Measurements from ENCODE around the gene CADPS2. TPM values are rescaled to one million over a fixed set of nuclear protein-coding genes. Genes with fewer than 3 reads are reported as not detected.

The CADPS2 gene
- total and polyA plus RNA-seq, 2 of the 8 experiments (the other 6 are each of a cell fraction or from before 2014, with no cell fraction given), result 8.9 to 22.3 TPM

DNA sequence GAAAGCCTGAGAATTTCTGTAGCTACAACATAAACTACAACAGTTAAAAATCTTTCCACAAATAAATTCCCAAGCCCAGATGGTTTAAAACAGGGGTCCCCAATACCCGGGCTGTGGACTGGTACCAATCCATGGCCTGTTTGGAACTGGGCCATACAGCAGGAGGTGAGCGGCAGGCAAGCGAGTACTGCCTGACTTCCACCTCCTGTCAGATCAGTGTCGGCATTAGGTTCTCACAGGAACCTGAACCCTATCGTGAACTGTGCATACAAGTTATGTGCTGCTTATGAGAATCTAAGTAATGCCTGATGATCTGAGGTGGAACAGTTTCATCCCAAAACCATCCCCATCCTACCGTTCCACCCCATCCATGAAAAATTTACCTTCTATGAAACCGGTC lies 421.0 kb downstream of the CADPS2 start:
- Histone ChIP-seq H3K4me1 (replicated peaks in 1 of 4; ENCODE audit: control insufficient read depth in 3 of 4, insufficient read depth in 4 of 4, low read length in 3 of 4) (peaks cover 2 to 14% (median 3%) of the 10 kb centered on the region in 4 experiments; a peak in 4 of 7 replicates), H2BK120ac (replicated peaks; ENCODE audit: low read depth, low read length) (no peak overlapping the region), H3K23me2 (ENCODE audit: low read depth, low read length) (no peaks in the 10 kb centered on the region), H3K23ac (ENCODE audit: insufficient read length) (no peak overlapping the region), H3K36me3 (ENCODE audit: control insufficient read depth in 2 of 4, insufficient read depth in 4 of 4, low read length in 3 of 4) (no peaks in the 10 kb centered on the region), H4K8ac (ENCODE audit: extremely low read depth, insufficient read depth, low read length) (no peak overlapping the region), H2BK5ac (ENCODE audit: low read depth, low read length) (no peak overlapping the region), H3K9me3 (ENCODE audit: insufficient read depth in 2 of 2, low read depth in 1 of 2, low read length in 1 of 2) (no peaks in the 10 kb centered on the region), H3K9ac (replicated peaks in 1 of 4; ENCODE audit: extremely low read depth in 1 of 4, low read depth in 3 of 4, low read length in 3 of 4) (no peak overlapping the region), H3K79me2 (ENCODE audit: control insufficient read depth in 1 of 2, insufficient read depth in 2 of 2, low read length in 2 of 2) (no peaks in the 10 kb centered on the region), H2BK12ac (ENCODE audit: low read depth, low read length) (no peak overlapping the region; the same call in 1 of the 2 replicates), H4K5ac (ENCODE audit: insufficient read length, low read depth, low read length) (no peak overlapping the region), H3K27me3 (replicated peaks in 1 of 4; ENCODE audit: control insufficient read depth in 3 of 4, extremely low read depth in 1 of 4, insufficient read depth in 3 of 4, low read length in 3 of 4) (peaks cover 0 to under 1% (median 0%) of the 10 kb centered on the region in 4 experiments; a peak in 1 of 7 replicates), H3K4ac (replicated peaks; ENCODE audit: insufficient read length, low read depth, low read length) (no peak overlapping the region), H4K91ac (replicated peaks; ENCODE audit: insufficient read length, low read length) (no peak overlapping the region), H3K27ac (ENCODE audit: low read depth, low read length) (no peak overlapping the region), H2BK20ac (ENCODE audit: low read length) (no peak overlapping the region), H3K14ac (ENCODE audit: insufficient read length) (no peak overlapping the region), H3K18ac (ENCODE audit: extremely low read depth, low read length) (no peak overlapping the region), H2BK15ac (ENCODE audit: low read length) (no peak overlapping the region), H4K20me1 (replicated peaks in 1 of 2; ENCODE audit: control insufficient read depth in 1 of 2, insufficient read depth in 2 of 2, low read length in 2 of 2) (no peaks in the 10 kb centered on the region), H2AFZ (ENCODE audit: low read length) (no peak overlapping the region), H3K4me2 (ENCODE audit: insufficient read depth in 1 of 2, low read depth in 2 of 2, low read length in 2 of 2) (no peak overlapping the region), H3K79me1 (ENCODE audit: low read depth, low read length) (no peaks in the 10 kb centered on the region), H2AK5ac (ENCODE audit: low read depth, low read length) (no peak overlapping the region), H3K4me3 (ENCODE audit: extremely low read depth in 1 of 4, insufficient read depth in 2 of 4, low read depth in 3 of 4, low read length in 4 of 4) (no peak overlapping the region), H3K56ac (replicated peaks; ENCODE audit: insufficient read length, low read depth, low read length) (no peak overlapping the region)
- CTCF ChIA-PET (ENCODE audit: partially characterized antibody), result no interaction called here
- DNase-seq (ENCODE audit: low read depth in 1 of 2, low spot score in 2 of 2), result no peak
- TF ChIP-seq POLR2A (IDR thresholded peaks at IDR 0.05; ENCODE audit: control extremely low read depth in 1 of 2, low read depth in 2 of 2, low read length in 2 of 2) (no peak), TBP (IDR thresholded peaks at IDR 0.05; ENCODE audit: low read depth, low read length) (no peak), YY1 (IDR thresholded peaks at IDR 0.05; ENCODE audit: low read depth, low read length) (no peak), KDM4A (IDR thresholded peaks at IDR 0.05; ENCODE audit: low read depth, low read length, severe bottlenecking) (no peak), CHD1 (IDR thresholded peaks at IDR 0.05; ENCODE audit: low read depth, low read length) (no peak), RAD21 (IDR thresholded peaks at IDR 0.05 in 1 of 2, conservative IDR thresholded peaks at IDR 0.05 in 1 of 2; ENCODE audit: low read depth in 2 of 2, low read length in 2 of 2) (no peak), ZNF274 (IDR thresholded peaks at IDR 0.05; ENCODE audit: borderline replicate concordance, extremely low read depth, low read length) (no peak), PHF8 (conservative IDR thresholded peaks at IDR 0.05; ENCODE audit: low read depth, low read length) (no peak), SP4 (IDR thresholded peaks at IDR 0.05; ENCODE audit: low read length) (no peak), GTF2F1 (IDR thresholded peaks at IDR 0.05; ENCODE audit: borderline replicate concordance, low read depth, low read length) (no peak), MAFK (IDR thresholded peaks at IDR 0.05; ENCODE audit: low read depth, low read length) (no peak), POU5F1 (IDR thresholded peaks at IDR 0.05; ENCODE audit: low read depth, low read length) (no peak)
- WGBS, 2 experiments (ENCODE audit: extremely low coverage in 1 of 2, insufficient coverage in 1 of 2, insufficient read length in 1 of 2, insufficient replicate concordance in 2 of 2, low coverage in 1 of 2, low lambda C conversion rate in 2 of 2, missing lambda C conversion rate in 1 of 2), result 99% methylated on average over 7 of the region's 7 CpGs; no CpG with 5 or more reads in 1 of the 2 experiments
- FAIRE-seq, result no peak
- POLR2A ChIA-PET (ENCODE audit: partially characterized antibody), result no interaction called here

All from H1 (cell line).